GM19467 (cell line): ENCODE results near the gene SFXN2.
"Not testable (repeated sequence)": the region's sequence is repeated elsewhere in the genome, so short reads cannot be mapped to it uniquely, and the experiment has no call there.

Source experiments
- ATAC-seq: cut with Tn5 transposase; IDR thresholded peaks from one replicate; pipeline ENCODE4 v1.9.1; 2021; ENCODE audit warnings: mild to moderate bottlenecking, moderate library complexity; ENCODE audit not compliant: unreplicated experiment

SFXN2 gene

DNA sequence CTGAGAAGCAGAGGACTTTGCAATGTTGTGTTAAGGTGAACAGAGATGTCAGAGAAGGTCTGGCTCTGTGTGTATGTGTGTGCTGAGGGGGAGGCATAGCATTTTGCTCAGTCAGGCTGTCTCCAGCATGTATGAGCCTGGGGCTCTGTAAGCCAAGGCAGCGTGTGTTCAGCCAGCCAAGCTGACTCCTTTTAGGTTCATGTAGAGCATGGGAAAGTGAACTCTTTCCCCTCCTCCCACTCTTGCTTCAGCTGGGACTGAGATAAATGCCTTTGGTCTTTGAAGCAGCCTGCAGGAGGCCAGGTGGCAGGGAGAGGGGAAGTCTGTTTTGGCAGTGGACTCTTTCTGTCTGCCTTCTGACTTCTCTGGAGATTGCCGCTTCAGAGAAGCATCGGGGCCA, 3.8 kb downstream of the SFXN2 start:
- ATAC-seq: no peak

DNA sequence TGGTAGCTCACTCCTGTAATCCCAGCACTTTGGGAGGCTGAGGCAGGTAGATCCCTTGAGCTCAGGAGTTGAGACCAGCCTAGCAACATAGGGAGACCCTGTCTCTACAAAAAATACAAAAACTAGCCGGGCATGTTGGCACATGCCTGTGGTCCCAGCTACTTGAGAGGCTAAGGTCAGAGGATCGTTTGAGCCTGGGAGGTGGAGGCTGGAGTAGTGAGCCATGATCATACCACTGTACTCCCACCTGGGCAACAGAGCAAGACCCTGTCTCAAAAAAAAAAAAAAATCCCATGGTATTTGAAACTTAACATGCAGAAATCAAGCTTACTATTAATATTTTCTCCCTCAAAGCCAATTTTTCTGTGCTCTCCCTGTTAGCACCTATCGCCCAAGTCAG, 5.9 kb downstream of the SFXN2 start:
- ATAC-seq: no peak

DNA sequence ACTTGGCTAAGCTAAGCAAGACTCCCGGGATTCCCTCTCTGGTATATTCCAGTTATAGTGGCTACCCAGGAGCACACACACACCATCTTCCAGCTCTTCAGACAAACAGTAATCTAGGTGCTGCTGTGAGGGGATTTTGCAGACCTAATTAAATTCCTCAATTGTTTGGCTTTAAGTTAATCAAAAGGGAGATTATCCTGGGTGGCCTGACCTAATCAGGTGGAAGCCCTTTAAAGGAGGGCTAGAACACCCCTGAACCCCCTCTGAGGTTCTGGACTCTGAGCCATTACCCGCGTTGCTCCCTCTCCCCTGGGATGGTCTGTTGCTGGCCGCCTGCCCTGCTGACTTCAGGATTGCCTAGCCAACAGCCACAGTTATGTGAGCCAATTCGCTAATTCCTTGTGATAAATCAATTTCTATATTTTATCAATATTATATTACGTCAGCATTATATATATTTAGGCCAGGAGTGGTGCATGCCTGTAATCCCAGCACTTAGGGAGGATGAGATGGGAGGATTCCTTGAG, 6.4 kb downstream of the SFXN2 start:
- no peak for ATAC-seq

DNA sequence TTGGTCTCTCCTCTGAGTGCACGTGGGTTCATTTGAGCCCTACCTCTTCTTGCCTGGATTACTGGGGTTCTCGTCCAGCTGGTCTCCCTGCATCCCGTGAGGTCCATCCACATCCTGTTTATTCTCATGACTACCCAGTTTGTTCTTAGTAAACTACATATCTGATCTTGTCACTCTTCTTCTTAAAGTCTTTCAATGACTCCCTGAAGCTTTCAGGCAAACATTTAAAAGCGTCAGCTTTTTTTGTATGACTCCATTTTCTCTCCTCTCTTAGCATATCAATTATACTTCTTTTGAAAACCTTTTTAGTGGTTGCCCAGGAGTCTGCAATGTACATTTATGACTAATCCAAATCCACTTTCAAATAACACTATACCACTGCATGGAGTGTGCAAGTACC, 7.5 kb downstream of the SFXN2 start:
- no peak for ATAC-seq

DNA sequence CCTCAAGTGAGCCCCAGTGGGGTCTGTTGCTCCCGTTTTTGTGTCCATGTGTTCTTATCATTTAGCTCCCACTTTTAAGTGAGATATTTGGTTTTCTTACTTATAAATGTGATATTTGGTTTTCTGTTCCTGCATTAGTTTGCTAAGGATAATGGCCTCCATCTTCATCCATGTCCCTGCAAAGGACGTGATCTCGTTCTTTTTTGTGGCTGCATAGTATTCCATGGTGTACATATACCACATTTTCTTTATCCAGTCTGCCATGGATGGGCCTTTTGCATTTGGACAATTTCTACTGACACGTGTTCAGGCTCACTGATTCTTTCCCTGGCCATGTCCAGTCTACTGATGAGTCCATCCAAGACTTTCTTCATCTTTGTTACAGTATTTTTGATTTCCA, 9.6 kb downstream of the SFXN2 start:
- no peak for ATAC-seq

DNA sequence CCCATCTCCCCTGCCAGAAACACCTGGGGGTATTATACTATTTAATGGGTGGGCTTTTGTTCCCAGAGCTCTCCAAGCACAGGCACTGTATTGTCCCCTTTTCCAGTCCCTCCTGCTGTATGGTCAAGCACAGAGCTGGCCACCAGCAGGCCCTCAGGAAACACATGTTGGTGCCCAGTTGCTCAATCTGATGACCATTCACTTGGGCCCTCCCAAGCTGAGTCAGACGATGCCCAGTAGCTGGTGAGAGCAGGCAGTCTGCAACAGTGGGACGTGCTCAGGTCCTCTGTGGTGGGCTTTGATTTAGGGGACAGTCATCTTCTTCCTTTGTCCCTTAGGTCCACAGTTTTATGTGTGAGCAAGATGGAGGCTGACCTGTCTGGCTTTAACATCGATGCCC, 11.8 kb downstream of the SFXN2 start:
- ATAC-seq: no peak

DNA sequence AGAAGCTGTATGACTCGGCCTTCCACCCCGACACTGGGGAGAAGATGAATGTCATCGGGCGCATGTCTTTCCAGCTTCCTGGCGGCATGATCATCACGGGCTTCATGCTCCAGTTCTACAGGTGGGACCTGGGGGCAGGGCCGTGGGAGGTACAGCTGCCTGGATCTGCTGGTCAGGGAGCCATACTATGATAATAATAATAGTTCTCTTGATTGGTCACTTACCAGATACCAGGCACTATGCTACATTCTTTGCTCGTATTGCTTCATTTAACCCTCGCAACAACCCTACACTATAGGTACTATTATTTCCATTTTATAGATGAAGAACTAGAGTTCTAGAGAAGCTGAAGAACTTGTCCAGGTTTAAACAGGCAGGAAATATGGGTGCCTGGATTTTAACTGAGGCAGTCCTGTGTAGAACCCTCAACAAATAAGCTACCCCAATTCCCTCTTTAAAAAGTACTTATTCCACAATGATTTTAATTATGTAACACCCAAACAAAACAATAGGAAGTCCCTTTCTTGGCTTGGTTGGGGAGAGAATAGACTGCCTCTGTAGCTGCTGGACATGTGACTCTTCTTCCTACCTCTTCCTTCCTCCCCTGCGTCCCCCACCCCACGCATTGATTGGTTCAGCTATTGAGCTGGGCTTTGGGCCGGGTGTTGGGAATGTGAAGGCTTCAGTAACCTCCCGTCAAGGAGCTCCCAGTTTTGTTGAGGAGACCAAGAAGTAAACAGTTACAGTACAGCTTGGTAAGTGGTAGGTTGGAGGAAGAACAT, 12.8 kb downstream of the SFXN2 start:
- ATAC-seq: no peak

DNA sequence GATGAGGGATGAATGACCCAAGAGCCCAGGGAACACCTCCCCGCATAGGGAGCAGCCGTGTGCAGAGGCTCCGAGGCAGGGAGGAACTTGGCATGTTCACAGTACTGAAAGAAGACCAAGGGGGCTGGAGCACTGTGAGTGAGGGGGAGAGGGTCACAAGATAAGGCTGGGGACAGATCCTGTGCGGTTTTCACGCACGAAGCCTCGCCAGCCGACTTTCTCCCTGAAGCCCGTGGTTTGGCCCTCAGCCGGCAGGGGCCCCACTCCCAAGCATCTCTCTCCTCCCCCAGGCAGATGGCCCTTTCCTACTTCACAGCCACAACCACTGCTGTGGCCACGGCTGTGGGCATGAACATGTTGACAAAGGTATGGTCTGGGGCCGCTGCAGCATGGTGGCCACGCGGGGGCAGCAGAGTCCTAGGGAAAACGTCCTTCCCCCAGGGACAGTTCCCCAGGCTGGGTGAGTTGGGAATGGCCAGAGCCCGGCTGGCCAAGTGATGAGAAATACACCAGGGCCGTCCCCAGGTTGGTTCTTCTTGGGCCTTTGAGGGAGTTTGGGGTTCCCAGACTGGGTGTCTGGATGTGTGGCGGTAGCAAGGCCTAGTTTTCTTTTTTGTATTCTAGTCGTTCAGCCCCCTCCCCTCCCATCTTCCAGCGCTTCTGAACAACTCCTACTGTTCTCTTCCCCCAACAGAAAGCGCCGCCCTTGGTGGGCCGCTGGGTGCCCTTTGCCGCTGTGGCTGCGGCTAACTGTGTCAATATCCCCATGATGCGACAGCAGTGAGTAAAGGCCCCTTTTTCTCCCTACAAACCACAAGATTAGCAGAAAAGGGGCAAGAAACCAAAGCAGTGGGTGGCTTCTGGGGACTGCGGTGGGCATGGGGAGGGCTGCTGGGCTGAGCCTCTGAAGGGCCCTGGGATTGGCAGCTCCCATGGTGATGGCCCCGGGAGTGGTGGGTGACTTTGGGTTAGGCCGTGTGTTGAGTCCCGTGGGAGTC, 14.9 kb downstream of the SFXN2 start:
- ATAC-seq: no peak

DNA sequence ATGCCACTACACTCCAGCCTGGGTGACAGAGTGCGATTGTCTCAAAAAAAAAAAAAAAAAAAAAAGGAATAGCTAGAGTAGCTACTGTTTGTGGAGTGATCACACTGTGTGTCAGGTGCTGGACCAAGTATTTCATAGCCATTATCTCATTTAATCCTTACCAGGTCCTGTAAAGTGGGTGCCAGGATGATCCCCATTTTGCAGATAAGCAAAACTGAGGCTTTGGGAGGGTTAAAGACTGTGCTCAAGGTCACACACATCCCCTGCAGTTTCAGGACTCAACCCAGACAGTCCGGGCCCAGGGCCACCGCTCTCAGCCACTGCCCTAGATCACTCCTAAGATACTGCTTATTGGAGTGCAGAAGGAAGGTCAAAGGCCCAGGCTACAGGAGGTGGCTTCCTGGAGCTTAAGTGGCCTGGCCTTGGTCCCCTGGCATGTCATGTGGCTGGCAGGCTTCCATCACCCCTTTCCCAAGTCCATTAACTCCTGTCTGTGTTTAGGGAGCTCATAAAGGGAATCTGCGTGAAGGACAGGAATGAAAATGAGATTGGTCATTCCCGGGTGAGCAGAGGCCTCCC, 16.9 kb downstream of the SFXN2 start:
- ATAC-seq: no peak

DNA sequence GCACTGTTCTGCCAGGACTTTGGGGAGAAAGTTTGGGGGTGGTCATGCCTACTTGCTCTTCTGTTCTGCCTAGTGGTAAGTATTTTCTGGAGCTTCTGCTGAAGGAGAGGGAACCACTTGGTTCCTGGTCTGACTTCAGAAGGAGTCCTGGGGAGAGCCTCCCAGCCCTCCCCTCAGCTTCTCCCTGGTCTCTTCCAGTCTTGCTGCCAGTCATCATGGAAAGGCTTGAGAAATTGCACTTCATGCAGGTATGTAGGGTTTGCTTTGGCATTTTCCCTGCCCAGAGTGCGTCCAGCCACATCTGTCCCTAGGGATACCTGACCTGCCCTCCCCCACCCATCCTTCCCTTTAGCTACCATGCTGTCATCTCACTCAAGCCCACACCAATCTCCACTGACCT, 18.2 kb downstream of the SFXN2 start:
- no peak for ATAC-seq

DNA sequence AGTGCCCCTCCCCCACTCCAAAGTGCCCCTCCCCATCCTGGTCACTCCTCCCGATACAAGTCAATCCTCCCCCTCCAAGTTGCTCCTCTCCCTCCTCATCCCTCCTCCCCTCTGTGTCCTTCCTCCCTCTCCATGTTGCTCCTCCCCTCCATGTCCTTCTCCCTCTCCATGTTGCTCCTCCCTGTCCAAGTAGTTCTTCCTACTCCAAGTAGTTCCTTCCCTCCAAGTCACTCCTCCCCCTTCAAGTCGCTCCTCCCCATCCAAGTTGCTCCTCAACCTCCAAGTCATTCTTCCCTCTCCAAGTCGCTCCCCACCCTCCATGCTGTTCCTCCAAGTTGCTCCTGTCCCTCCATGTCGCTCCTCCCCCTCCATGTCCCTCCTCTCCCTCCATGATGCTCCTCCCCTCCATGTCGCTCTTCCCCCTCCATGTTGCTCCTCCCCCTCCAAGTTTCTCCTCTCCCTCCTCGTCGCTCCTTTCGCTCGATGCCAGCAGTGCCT, 20.7 kb downstream of the SFXN2 start:
- ATAC-seq: no peak

DNA sequence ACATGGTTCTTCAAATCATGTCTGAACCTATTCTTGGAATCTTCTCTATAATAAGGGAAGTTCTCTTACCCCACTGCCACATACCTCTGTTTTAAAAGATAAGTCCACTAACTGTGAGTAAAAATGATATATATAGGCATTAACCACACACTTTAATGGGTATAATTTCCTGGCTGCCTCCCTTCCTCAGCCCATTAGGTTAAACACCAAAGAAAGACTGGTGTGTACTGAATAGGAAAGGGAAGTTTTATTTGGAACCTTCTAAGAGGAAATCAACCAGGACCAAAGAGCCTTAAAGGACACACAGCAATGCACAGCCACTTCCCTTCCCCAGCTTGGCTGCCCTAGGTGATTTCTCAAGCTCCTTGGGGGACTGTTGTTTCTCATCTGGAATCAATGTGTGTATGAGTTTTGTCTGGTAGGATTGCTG, 24.3 kb downstream of the SFXN2 start:
- no peak for ATAC-seq

DNA sequence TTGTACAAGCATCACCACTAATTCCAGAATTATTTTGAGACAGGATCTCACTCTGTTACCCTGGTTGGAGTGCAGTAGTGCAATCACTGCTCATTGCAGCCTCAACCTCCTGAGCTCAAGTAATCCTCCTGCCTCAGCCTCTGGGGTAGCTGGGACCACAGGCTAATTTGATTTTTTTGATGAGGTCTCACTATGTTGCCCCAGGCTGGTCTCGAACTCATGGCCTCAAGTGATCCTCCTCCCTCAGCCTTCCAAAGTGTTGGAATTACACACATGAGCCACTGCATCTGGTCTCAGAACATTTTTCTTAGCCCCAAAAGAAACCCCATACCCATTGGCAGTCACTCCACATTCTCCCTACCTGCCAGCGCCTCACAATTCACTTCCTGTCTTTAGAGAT, 25.8 kb downstream of the SFXN2 start:
- ATAC-seq: no peak

DNA sequence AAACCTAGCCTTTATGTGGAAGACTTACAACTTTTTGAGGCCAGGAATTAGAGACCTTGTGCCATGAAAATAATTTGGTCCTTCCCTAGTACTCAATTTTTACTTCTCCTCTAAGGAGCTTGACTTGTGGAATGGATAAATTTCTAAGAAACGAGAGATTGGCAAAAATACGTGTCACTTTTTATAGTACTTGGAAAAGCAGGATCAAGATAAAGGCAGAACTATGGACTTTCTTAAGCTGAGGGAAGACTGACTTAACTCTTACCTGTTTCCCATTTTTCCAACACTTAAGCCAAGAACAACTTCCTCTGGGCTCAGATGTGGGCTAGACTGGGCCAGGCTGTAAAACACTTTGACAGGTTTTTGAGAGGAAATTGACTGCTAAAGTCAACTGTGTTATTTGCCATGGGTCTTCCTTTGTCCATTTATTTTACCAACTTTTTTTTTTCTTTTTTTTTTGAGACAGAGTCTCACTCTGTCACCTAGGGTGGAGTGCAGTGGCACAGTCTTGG, 27.3 kb downstream of the SFXN2 start:
- no peak for ATAC-seq

DNA sequence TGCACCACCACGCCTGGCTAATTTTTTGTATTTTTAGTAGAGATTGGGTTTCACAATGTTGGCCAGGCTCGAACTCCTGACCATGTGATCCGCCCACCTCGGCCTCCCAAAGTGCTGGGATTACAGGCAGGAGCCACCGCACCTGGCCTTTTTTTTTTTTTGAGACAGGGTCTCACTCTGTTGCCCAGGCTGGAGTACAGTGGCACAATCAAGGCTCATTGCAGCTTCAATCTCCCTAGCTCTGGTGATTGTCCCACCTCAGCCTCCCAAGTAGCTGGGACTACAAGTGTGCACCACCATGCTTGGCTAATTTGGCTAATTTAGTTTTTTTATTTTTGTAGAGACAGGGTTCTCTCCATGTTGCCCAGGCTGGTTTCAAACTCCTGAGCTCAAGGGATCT, 27.9 kb downstream of the SFXN2 start:
- ATAC-seq: not testable (repeated sequence)

DNA sequence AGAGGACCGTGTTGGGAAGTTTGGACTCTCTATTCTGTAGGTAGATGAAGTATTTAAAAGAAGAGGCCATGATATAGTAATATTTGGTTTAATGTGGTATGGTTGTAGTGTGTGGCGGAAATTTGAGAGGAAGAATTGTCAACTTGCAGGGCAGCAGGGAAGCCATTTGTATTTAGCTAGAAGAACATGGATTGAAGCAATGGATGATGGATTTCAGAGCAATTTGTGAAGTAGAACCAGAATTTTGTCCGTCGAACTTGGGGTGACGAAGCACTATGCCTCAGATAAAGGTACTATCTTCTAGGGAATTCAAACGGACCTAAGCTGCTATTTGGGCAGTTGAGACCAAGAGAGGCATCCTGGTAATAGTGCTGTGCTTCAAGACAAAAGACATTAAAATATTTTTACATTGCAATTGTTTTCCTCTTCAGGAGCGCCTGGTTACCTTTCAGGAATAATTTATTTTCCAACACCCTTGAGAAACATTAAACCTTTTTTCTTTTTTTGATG, 28.7 kb downstream of the SFXN2 start:
- ATAC-seq: no peak

DNA sequence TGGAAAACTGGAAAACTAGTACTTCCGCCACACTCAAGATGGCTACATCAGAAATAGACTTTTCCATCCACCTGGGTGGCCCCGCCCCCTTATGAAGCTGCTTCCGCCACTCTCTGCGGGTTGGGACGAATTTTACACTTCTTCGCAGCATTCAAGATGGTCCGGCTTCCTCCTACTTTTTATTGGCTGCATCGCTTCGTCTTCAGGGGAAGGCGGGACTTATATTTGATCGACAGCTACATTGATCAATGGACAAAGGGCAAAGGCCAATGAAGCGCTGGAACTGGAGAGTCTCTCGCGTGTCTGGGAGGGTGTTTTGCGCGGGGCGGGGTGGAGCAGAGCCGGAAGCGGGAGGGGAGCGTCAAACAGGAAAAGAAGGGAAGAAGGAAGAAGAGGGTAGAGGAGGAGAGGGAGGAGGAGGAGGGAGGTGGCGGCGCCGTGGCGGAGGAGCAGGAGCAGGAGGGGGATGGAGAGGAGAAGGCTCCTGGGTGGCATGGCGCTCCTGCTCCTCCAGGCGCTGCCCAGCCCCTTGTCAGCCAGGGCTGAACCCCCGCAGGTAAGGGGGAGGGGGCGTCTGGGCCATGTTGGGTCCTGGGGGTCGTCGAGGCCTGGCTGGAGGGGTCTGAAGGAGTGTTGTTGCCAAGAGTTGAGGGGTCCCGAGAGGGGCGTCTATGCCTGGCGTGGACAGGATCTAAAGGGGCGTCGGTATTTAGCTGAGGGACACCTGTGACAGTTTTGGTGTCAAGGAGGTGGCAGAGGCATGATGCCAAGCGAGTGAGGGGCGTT, 29.3 kb downstream of the SFXN2 start, which contains the start of gene WBP1L:
WBP1L (plus strand) TSS at position 361 of the 786 bp plus-strand sequence; CDS start at position 467, 106 bp downstream.
- ATAC-seq: peak; percentile 98

DNA sequence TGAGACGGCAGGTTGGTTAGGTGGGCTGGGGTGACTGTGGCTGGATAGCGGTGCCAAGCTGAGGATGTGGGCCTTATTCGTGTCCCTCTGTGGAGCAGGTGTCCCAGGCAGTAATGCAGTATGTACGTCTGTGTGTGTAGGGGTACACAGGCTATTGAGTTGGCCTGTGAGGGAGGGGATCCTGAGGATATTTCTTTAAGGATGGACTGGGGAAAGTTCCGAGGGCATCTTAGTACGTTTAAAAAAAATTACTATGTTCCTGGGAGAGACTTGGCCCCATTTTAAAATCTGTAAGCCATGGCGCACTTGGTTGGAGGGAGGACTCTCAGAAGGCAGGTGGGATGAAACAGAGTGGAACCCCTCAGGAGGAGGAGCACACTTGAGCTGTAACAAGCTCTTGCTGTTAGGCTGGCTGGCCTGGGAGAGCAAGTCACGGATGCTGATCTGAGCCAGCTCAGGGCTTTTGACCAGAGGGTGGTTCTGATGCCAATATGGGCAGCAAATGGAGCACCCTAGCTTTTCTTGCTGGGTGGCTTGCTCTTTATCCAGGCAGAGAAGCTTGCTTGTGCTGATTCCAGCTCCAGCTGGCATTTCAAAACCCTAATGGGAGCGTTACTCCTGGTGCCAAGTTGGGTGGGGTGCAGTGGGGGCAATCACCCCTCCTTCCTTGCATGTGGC, 30.1 kb downstream of the SFXN2 start:
- no peak for ATAC-seq

DNA sequence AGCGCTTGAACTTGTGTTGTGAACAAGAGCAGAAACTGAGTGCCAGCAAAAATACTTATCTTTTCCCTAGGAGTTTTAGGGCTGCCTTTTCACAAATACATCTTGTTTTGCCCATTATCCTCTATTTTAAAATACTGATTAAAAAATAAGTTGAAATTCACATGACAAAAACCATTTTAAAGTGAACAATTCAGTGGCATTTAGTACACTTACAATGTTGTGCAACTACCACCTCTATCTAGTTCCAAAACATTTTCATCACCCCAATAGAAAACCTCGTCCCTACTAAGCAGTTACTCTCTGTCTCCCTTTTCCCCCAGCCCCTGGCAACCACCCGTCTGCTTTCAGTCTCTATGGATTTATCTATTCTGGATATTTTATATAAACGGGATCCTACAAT, 30.7 kb downstream of the SFXN2 start:
- ATAC-seq: no peak
